Panc1 (cell line): Measurements from ENCODE around the gene ERGIC1.

Experiments used
- POLR2AphosphoS5 ChIP-seq: IDR thresholded peaks from 2 replicates; pipeline ENCODE4 v1.6.1; 2012; ENCODE audit warnings: mild to moderate bottlenecking, low read depth, low read length, moderate library complexity
- TCF7L2 ChIP-seq: IDR thresholded peaks from 2 replicates; pipeline ENCODE4 v1.6.1; 2011; ENCODE audit warnings: mild to moderate bottlenecking, low read depth, low read length, inconsistent platforms
- TF ChIP-seq, protein P1 (sequence below): fragments of 450-650 bp; IDR thresholded peaks from 2 replicates; pipeline ENCODE4 v1.5.1; 2017; ENCODE audit warnings: mild to moderate bottlenecking
- TF ChIP-seq, protein P2 (sequence below), 2 experiments: IDR thresholded peaks; 2 replicates each; pipeline ENCODE4 v1.6.1; 2011 to 2012; ENCODE audit warnings: low read depth in 2 of 2, control low read depth in 1 of 2, low read length in 1 of 2, mild to moderate bottlenecking in 1 of 2, moderate library complexity in 1 of 2; ENCODE audit not compliant: insufficient read depth in 1 of 2

DNA sequence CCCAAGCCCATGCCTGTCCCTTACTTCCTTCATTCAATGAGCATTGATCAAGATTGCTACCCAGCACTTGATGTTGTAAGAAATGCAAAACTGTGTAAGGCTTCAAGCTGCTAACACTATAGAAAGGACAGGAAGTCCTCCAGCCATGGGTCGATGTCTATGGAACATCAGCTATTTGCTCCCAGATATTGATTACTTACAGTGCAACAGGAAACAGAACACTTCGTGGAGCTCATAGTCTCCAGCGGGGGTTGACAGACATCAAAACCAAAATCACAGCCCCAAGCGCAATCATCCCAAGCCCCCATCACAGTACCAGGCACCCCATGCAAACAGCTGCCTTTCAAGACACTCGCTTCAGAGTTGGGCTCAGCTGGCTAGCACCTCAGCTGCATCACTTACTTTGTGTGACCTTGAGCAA is 36.3 kb upstream of the ERGIC1 start:
- TF ChIP-seq, protein P1, sequence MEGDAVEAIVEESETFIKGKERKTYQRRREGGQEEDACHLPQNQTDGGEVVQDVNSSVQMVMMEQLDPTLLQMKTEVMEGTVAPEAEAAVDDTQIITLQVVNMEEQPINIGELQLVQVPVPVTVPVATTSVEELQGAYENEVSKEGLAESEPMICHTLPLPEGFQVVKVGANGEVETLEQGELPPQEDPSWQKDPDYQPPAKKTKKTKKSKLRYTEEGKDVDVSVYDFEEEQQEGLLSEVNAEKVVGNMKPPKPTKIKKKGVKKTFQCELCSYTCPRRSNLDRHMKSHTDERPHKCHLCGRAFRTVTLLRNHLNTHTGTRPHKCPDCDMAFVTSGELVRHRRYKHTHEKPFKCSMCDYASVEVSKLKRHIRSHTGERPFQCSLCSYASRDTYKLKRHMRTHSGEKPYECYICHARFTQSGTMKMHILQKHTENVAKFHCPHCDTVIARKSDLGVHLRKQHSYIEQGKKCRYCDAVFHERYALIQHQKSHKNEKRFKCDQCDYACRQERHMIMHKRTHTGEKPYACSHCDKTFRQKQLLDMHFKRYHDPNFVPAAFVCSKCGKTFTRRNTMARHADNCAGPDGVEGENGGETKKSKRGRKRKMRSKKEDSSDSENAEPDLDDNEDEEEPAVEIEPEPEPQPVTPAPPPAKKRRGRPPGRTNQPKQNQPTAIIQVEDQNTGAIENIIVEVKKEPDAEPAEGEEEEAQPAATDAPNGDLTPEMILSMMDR, result no peak
- TF ChIP-seq POLR2AphosphoS5, result no peak
- TF ChIP-seq, protein P2, sequence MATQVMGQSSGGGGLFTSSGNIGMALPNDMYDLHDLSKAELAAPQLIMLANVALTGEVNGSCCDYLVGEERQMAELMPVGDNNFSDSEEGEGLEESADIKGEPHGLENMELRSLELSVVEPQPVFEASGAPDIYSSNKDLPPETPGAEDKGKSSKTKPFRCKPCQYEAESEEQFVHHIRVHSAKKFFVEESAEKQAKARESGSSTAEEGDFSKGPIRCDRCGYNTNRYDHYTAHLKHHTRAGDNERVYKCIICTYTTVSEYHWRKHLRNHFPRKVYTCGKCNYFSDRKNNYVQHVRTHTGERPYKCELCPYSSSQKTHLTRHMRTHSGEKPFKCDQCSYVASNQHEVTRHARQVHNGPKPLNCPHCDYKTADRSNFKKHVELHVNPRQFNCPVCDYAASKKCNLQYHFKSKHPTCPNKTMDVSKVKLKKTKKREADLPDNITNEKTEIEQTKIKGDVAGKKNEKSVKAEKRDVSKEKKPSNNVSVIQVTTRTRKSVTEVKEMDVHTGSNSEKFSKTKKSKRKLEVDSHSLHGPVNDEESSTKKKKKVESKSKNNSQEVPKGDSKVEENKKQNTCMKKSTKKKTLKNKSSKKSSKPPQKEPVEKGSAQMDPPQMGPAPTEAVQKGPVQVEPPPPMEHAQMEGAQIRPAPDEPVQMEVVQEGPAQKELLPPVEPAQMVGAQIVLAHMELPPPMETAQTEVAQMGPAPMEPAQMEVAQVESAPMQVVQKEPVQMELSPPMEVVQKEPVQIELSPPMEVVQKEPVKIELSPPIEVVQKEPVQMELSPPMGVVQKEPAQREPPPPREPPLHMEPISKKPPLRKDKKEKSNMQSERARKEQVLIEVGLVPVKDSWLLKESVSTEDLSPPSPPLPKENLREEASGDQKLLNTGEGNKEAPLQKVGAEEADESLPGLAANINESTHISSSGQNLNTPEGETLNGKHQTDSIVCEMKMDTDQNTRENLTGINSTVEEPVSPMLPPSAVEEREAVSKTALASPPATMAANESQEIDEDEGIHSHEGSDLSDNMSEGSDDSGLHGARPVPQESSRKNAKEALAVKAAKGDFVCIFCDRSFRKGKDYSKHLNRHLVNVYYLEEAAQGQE (IDR thresholded peaks at IDR 0.05; ENCODE audit: insufficient read depth in 1 of 2, low read depth in 2 of 2, low read length in 1 of 2), result no peak
- TF ChIP-seq TCF7L2, result no peak
